GM21723 (cell line): ENCODE results near the gene EXOC4.

Experiments
- ATAC-seq: cut with Tn5 transposase; IDR thresholded peaks from one replicate; pipeline ENCODE4 v1.9.1; 2021; ENCODE audit warnings: mild to moderate bottlenecking, moderate library complexity; ENCODE audit not compliant: unreplicated experiment

The EXOC4 gene

DNA sequence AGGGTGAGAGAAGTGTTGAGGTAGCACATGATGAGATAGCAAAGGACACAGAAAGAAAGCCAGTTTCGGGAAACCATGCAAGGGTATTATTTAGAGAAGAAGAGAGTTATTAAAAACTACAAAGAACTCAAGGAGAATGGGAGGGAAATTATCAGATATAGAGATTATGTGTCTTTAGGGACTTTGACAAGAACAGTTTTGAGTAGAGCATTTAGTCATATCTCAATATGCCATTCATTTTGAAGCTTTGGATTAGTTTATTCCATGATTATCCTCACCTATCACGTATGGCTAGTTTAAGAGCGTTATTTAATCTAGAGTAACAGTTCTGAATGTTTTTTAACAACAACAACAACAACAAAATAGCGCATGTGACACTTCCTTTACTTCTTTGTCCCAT, 409.4 kb downstream of the EXOC4 start:
- no peak for ATAC-seq

DNA sequence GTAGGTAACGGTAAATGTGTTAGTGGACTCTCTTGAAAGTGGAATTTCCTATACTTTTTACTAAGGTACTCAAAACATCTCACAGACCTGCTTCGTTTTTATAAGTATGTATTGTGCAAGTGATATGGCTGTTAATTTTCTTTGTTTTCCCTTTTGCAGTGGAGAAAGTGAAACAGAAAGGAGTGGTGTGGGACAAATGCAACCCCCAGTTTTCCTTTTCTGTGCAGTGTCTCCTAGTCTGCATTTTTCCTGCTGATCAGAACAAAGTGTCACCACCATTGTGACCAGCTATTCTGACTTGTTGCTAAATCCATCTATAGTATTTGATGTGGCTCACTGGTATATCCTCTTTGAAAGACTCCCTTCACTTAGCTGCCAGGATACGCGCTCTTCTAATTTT, 410.0 kb downstream of the EXOC4 start:
- ATAC-seq = no peak

DNA sequence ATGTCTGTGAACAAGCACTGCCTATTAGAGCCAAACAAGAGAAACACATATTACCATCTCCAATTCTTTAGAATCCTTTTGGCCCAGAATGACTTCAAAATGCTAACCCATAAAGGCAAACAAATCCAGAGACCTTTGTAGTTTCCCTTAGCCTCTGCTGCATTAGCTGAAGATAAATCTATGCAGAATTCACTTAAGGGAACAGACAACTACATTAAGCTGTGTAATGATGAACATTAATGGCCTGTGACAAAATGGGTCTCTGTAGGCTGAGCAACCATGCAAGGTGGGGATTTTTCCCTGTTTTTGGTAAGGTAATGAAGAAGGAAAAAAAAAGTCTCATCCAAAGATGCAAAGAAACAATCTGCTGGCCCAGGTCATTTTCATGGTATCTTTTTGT, 411.6 kb downstream of the EXOC4 start:
- ATAC-seq = no peak

DNA sequence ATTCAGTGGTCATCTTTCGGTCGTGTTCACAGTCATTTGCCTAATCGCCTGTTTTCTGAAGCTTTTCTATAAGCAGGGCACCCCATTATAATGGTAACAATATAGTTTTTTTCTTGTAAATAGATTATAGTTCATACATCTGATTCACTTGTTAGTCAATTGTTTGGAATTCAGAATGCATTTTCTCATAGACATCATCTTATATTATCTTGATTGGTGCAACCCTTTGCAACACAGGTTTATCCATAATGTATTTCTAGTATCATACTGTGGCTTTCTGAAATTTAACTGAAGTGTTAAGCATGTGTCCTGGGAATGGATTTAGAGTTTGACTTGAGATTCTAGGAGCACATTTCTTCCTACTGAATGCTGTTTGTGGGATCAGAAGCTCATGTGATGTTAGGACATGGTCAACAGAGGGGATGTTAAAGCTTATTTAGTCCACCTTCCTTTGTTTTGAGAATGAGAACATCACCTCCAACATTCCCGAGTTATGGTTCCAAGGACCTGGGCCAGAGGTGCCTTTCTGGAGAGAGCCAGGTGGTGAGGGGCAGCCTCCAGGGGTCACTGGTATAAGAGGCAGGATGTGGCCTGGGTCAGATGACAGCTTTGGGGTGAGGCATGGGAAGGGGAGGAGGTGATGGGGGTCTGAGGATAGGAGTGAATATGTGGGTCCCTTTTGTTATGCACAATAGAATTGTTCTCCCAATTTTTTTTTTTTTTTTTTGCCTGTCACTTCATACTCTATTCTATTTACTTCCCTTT, 415.6 kb downstream of the EXOC4 start:
- ATAC-seq = no peak

DNA sequence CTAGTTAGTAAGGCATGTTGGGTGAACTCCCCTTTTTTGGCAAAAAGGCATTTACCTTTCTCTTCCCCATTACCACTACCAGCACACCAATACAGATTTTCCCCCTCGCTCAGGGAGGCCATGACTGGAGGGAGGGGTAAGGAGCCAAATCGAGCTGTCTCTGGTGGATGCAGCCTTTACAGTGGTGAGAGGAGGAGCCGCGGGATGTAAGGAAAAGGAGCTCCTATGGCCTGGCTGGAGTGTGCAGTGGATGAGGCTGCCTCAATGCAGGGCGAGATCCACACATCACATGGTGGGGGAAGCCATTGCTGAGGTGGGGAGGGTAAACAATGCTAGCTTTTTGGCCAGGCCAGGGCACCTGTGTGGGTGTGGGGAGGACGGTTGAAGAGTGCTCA, 416.2 kb downstream of the EXOC4 start:
- no peak for ATAC-seq

DNA sequence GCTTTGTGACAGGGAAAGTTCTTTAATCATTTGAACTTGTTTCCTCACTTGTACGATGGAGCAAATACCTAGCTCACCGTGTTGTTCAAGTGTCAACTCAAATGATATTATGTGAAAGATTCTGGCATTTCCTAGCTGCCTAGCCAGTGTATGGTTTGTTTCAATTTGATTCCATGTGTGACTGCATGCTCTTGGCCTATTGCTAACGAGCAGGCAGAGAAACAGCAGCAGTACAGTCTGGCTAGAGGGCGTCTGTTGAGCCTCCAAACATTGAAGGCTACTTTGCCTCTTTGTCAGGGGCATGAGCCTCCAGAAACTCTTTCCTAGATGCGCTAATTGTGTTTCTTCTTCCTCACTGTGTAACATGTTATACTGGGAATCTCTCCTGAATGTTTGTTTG, 417.4 kb downstream of the EXOC4 start:
- no peak for ATAC-seq

DNA sequence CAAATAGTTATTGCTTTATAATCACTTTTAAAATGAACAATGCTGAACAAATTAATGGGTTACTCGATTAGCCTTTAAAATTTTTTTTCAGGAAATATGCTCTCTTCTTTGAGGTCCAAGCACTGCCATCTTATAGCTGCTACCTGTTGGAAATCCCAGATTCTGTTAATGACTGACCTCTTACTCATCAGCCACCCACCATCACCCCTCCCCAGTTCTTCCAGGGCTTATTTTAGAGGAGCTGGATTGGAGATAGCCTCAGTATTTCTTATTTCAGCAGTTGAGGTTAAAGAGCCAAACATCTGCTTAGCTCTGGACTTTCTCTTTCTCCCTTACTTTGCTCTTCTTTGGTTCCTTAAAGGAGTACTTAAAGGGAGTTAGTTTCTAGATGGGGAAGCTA, 420.0 kb downstream of the EXOC4 start:
- no peak for ATAC-seq

DNA sequence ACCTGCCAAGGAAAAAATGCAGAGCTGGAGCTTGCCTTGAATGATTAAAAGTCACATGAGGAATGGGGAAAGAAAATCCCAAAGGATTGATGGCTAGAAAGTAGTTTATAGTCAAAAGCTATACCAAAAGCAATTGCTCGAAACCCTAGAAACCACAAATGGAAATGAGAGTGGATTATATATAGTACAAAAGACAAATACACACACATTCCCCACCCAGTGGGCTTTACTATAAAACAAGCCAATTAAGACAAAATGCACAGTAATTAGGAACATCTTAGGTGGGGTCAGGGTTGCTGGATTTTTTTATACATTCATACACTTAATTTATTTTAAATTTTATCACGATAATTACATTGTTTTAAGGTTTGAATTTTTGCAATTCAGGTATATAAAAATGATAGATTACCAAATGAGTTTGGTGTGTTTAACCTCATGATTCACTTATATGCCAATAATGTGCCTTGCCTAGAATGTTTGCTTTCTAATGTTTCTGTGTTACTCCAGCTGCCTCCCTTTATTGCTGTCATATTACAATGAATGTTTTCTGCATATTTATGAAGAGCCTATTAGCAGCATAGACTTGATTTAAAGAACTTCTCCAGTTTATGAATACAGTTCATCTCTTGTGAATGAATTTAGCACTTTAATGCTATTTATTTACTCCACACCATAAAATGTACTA, 421.3 kb downstream of the EXOC4 start:
- ATAC-seq = no peak

DNA sequence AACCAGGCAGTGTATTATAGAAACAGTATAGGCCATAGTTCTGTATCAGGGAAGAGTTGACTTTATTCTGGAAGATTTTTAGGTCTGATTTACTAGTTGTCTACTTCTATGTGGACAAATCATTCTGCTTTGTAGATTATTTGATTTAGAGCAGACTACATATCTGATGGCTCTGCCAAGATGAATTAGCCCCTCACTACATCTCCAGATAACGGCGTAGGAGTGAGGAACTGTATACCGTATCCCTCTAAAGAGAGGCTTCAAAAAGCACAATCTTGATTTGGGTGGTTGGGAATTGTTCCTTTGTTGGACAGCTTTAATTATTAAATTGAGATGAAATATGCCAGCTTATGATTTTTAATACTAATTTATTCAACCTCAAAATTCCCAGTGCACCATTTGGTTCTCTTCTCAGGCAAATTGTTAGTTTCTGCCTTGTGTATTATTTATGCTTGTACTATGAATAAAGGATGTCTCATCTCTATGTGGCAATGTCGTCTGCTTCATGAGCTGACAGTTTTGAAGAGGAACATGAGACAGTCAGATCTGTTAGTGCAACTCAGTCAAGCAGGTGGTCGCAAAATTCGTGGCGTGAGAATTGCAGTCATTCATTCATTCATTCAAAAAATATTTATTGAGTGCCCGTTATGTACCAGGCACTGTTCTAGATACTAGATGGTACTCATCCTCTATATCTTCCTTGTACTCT, 422.8 kb downstream of the EXOC4 start:
- no peak for ATAC-seq

DNA sequence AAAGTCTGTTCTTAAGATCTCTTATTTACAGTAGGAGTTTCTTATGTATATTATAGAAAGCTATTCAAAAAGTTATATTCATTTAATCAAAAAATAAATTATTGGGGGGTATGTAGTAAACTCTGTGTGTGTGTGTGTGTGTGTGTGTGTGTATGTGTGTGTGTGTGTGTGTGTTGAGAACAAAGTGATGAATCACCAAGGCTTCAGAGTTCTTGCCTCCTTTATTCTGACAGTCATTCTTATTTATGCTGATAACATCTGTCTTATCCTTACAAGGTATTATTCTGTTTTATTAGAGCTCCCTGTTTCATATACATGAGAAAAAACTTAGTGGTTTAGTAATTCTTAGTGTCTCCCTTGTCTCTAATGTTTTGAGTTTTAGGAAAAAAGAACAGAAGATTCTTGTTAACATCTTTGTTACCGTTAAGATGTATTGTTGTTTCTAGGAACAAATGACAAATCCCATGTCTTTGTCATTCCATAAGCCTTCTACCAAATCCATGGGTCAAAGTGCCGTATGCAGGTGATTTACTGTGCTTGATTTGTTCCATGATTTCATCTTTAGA, 424.0 kb downstream of the EXOC4 start:
- ATAC-seq = no peak

DNA sequence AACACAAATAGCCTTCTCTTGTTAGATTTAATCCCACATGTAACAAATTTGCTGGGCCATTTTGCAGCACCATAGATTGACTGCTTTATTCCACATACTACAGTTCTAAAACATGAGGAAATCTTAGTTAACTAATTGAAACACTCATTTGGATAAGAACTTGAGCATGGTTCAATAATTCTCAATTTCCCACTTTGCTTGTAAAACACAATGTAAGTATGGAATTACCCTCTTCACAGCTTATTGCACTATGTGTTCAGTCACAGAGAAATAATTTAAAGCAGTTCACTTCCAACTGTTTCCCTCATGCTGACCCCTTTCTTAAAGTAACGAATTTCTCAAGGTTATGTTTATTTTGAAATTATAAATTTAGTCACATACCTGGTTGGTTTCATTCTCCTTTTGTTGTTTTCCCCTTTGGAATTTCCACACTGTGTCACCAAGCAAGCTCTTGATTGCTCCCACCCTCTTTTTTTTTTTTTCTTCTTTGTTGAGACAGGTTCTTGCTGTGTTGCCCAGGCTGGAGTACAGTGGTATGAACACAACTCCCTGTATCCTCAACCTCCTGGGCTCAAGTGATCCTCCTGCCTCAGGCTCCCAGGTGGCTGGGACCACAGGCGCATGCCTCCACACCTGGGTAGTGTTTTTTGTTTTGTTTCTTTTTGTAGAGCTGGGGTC, 425.4 kb downstream of the EXOC4 start:
- ATAC-seq = no peak

DNA sequence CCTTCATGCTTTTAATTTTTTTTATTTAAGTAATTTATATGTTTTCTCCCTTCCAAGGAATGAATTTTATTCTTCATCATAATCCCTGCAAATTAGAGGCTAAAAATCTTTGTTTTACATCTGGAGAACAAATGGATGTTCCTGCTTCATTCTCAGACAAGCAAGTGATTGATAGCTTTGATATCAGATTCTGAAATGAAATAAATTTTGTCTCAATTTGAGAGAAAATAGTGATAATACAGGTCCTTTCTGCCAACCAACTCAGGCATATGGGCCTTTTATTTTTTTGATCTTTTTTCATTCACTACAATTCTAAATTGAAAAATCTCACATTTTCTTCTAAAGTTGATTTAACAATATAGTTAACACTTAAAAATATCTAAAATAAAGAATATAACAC, 427.1 kb downstream of the EXOC4 start:
- ATAC-seq = no peak

DNA sequence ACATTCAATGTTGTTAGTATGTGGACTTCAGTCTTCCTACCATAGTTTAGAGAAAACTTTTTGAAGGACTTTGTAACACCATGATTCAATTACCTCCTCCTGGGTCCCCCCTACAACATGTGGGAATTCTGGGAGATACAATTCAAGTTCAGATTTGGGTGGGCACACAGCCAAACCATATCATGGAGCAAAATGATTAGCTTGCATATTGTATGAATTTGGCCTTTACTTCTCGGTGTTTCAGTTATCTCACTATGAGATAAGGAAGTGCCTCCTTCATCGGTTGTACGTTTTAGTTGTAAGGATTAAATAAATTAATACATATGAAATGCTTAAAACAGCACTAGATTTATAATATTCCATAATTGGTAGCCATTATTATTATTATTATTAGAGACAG, 428.7 kb downstream of the EXOC4 start:
- no peak for ATAC-seq

DNA sequence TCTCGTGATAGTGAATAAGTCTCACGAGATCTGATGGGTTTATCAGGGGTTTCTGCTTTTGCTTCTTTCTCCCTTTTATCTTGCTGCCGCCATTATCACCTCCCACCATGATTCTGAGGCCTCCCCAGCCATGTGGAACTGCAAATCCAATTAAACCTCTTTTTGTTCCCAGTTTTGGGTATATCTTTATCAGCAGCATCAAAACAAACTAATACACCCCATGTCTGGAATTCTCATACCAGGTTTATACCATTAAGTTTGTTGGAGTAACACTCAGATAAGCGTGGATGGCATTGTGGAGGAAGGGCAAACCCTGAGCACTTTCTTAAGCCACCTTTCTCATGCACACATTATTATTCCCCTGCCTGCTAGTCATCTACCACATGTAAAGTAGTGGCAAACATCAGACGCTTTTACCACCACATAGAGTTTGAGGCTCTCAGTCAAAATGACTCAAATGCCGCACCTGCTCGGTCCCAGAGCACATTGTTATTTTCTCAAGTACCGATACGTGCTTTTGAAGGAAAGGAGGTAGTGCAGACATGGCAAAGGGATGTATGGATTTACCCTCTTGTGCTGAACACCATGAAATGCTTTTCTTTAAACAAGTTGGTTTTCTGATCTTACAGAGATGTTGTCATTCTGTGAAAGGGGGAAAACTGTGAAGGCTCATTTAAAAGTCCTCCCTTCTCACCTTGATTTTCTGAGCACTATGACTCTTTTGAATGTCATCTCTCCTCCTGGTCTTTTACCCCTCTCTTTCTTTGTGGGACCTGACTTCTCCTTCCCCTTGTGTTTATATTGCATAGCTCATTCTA, 429.7 kb downstream of the EXOC4 start:
- ATAC-seq = no peak

DNA sequence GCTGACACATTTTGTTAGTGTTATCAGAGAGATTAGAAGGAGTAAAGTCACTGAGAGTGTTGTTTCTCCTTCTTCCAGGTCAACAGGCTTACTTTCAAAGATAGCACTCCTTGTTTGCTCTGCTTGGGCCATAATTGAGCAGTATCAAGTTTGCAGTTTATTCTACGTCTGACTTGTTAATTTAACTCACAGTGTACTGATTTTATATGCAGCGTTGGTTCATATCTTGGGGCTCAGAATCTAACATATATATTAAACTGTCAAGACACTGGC, 430.2 kb downstream of the EXOC4 start:
- no peak for ATAC-seq

DNA sequence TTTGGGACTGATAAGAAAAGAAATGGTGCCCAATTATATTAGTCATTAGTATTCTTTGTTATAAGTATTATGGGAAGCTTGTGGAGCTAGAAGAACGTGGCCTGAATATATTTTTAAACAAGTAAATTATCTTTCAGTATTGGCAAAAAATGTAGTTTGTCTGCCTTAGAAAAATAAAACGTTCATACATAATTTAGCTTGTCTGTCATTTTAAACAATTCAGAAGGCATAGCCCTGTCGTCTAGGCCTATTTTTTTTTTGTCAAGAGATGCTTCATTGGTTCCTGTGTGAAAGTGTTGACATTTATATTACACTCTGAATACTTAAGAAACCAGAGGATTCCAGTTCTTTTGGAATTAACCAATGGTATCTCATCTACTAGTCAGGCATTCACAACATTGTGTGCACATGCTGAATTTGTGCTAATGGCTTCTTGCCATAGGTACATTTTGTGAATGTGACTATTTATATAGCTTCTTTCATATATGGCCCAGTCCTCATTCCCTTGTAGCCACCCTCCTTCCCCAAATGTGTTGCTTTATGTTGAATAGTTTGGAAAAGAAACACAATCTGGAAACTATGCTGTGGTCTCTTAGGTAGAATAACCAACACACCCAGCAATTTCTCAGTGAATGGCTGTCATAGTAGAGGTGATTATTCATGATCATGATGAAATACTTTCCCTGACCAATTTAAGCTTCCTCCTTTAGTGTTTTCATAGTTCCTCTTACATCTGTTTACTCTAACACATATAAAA, 435.8 kb downstream of the EXOC4 start:
- no peak for ATAC-seq

DNA sequence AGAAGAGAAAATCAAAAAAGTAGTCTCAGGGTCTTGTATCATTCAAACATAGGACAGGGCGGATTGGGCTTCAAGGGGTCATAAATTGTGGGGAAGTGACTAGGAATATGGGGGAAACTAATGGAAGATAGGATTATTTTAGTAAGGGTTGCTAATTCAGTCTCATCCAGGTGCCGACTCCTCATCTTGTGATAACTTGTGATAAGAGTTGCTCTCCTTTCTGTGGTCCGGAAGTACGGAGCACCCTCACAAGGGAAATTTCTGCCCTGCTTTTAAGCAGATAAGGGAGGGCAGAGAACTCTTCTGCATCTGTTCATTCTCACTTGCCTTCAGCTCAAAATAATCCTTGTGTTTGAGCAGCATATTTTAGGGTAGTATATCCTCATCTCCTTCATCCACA, 437.9 kb downstream of the EXOC4 start:
- no peak for ATAC-seq

DNA sequence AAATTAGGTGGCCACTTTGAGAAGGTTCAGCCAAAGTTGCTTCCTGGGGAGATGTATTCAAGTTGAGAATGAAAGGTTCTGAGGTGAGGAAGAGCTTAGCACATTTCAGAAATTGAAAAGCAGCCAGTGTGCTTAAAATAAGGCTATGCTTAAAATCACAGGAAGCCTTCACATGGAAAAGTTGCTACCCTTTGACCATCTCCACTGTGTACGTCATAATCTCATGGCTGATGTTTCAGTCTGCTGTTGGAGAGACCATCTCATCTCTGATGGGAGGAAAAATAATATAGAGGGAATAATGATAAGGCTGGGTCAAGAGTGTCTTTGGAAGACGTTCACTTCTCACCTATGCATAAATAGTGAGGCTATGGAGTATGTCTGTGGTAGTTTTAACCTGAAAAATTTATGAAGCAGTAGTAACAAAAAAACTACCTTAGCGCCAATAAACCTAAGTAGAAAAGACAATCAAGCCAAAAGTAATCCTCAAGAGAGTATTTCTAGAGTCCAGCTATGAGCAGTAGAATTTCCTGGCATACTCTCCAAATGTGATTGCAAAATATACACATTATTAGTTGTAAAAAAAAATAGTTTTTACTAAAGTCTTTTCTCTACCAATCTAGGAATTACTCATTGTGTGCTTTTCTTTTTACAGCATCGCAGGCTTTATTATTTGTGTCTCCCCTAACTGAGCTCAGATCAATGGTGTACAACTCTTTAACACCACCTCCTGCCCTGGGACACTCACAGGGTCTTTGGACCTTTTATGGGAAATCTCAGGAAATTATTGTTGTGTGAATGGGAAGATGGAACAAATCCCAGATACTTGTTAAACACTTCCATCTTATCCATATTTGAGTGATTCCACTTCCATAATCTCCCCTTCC, 439.1 kb downstream of the EXOC4 start:
- ATAC-seq = no peak

DNA sequence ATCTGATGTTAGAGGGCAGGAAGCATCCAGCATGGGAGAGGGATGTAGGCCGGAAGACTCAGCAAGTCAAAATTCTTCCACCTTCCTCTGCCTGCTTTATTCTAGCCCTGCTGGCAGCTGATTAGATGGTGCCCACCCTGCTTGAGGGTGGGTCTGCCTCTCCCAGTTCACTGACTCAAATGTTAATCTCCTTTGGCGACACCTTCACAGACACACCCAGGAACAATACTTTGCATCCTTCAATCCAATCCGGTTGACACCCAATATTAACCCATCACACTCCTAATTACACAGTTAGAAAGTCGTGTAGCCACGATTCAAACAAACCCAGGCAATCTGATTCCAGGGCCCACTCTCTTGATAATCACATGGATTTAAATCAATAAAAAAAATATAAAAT, 440.4 kb downstream of the EXOC4 start:
- ATAC-seq = no peak
